ENCODE data around the gene LPA.

The LPA gene

GRCh38 chr6:160513836-160514235, 150.2 kb downstream of the LPA start:
- H3K4me1 Mint-ChIP-seq, result no peaks in the 10 kb centered on the region
- DNase-seq, result no peak
- H3K27me3 Mint-ChIP-seq, result peaks cover 38 to 58% of the 10 kb centered on the region in 2 donors
- H3K36me3 Mint-ChIP-seq, result no peaks in the 10 kb centered on the region
- H3K9me3 Mint-ChIP-seq, result peaks cover 0 to 2% of the 10 kb centered on the region in 2 donors
- ATAC-seq (replicated peaks), result no peak
- H3K4me3 Mint-ChIP-seq, result no peak overlapping the region
- H3K27ac Mint-ChIP-seq, result no peak overlapping the region

- H3K9me3 Mint-ChIP-seq, result peaks cover 0 to 1% of the 10 kb centered on the region in 2 donors
- no peak overlapping the region for H3K27ac Mint-ChIP-seq
- DNase-seq (no peak), ATAC-seq (replicated peaks) (no peak)
- H3K27me3 Mint-ChIP-seq, result peaks cover 36 to 51% of the 10 kb centered on the region in 2 donors
- no peaks in the 10 kb centered on the region for H3K36me3 Mint-ChIP-seq
- H3K4me3 Mint-ChIP-seq, result no peak overlapping the region
- H3K4me1 Mint-ChIP-seq, result no peaks in the 10 kb centered on the region
Observed at GRCh38 chr6:160510976-160511617, 153.0 kb downstream of the LPA start.

- Mint-ChIP-seq H3K4me3 (no peak overlapping the region), H3K27ac (no peak overlapping the region), H3K4me1 (no peaks in the 10 kb centered on the region), H3K36me3 (no peaks in the 10 kb centered on the region), H3K27me3 (peaks cover 38 to 48% of the 10 kb centered on the region in 2 donors), H3K9me3 (no peaks in the 10 kb centered on the region)
- DNase-seq (no peak), ATAC-seq (replicated peaks) (no peak)
Observed at GRCh38 chr6:160510199-160510598, 153.9 kb downstream of the LPA start.

GRCh38 chr6:160509610-160510009, 154.5 kb downstream of the LPA start:
- peaks cover 36 to 42% of the 10 kb centered on the region in 2 donors for H3K27me3 Mint-ChIP-seq
- no peak for ATAC-seq (replicated peaks)
- no peak overlapping the region for H3K27ac Mint-ChIP-seq
- no peaks in the 10 kb centered on the region for H3K4me1 Mint-ChIP-seq
- no peak overlapping the region for H3K4me3 Mint-ChIP-seq
- H3K36me3 Mint-ChIP-seq, result no peaks in the 10 kb centered on the region
- DNase-seq, result no peak
- H3K9me3 Mint-ChIP-seq, result no peaks in the 10 kb centered on the region

GRCh38 chr6:160508599-160508998, 155.5 kb downstream of the LPA start:
- no peaks in the 10 kb centered on the region for H3K36me3 Mint-ChIP-seq
- no peaks in the 10 kb centered on the region for H3K4me1 Mint-ChIP-seq
- DNase-seq (no peak), ATAC-seq (replicated peaks) (no peak)
- no peak overlapping the region for H3K4me3 Mint-ChIP-seq
- peaks cover 4 to 8% of the 10 kb centered on the region in 2 donors for H3K9me3 Mint-ChIP-seq
- no peak overlapping the region for H3K27ac Mint-ChIP-seq
- peaks cover 28 to 32% of the 10 kb centered on the region in 2 donors for H3K27me3 Mint-ChIP-seq

- Mint-ChIP-seq H3K4me1 (no peaks in the 10 kb centered on the region), H3K4me3 (no peak overlapping the region), H3K36me3 (no peaks in the 10 kb centered on the region), H3K27me3 (peaks cover 22 to 28% of the 10 kb centered on the region in 2 donors), H3K27ac (no peak overlapping the region), H3K9me3 (peaks cover 5 to 8% of the 10 kb centered on the region in 2 donors)
- ATAC-seq (replicated peaks) (no peak), DNase-seq (no peak)
Observed at GRCh38 chr6:160507420-160507819, 156.7 kb downstream of the LPA start.

- H3K27ac Mint-ChIP-seq, result no peak overlapping the region
- H3K36me3 Mint-ChIP-seq, result no peaks in the 10 kb centered on the region
- H3K4me3 Mint-ChIP-seq, result no peak overlapping the region
Observed at GRCh38 chr6:160505970-160506369, 158.1 kb downstream of the LPA start.

GRCh38 chr6:160500639-160501038, 163.4 kb downstream of the LPA start:
- H3K27me3 Mint-ChIP-seq, result peaks cover 14 to 15% of the 10 kb centered on the region in 2 donors
- H3K4me3 Mint-ChIP-seq, result no peak overlapping the region
- peaks cover 5 to 8% of the 10 kb centered on the region in 2 donors for H3K9me3 Mint-ChIP-seq
- no peaks in the 10 kb centered on the region for H3K4me1 Mint-ChIP-seq
- H3K27ac Mint-ChIP-seq, result no peak overlapping the region
- no peak for DNase-seq
- H3K36me3 Mint-ChIP-seq, result peaks cover 0 to 2% of the 10 kb centered on the region in 2 donors
- no peak for ATAC-seq (replicated peaks)

More at GRCh38 chr6:160505970-160506369, 158.1 kb downstream of the LPA start:
- Mint-ChIP-seq H3K9me3 (peaks cover 5 to 8% of the 10 kb centered on the region in 2 donors), H3K4me1 (no peaks in the 10 kb centered on the region), H3K27me3 (peaks cover 22 to 28% of the 10 kb centered on the region in 2 donors)
- no peak for DNase-seq
- no peak for ATAC-seq (replicated peaks)

GRCh38 chr6:160494576-160494975, 169.5 kb downstream of the LPA start:
- peaks cover 0 to 2% of the 10 kb centered on the region in 2 donors for H3K36me3 Mint-ChIP-seq
- no peaks in the 10 kb centered on the region for H3K9me3 Mint-ChIP-seq
- H3K4me1 Mint-ChIP-seq, result no peaks in the 10 kb centered on the region
- DNase-seq, result no peak
- no peak for ATAC-seq (replicated peaks)
- H3K4me3 Mint-ChIP-seq, result no peak overlapping the region
- H3K27me3 Mint-ChIP-seq, result peaks cover 13 to 15% of the 10 kb centered on the region in 2 donors
- H3K27ac Mint-ChIP-seq, result no peak overlapping the region

- ATAC-seq (replicated peaks), result no peak
- no peaks in the 10 kb centered on the region for H3K9me3 Mint-ChIP-seq
- H3K36me3 Mint-ChIP-seq, result no peaks in the 10 kb centered on the region
- DNase-seq, result no peak
- no peak overlapping the region for H3K4me3 Mint-ChIP-seq
- no peaks in the 10 kb centered on the region for H3K4me1 Mint-ChIP-seq
- H3K27ac Mint-ChIP-seq, result no peak overlapping the region
- peaks cover 5 to 7% of the 10 kb centered on the region in 2 donors for H3K27me3 Mint-ChIP-seq
Observed at GRCh38 chr6:160489091-160489490, 175.0 kb downstream of the LPA start.

GRCh38 chr6:160487116-160487515, 177.0 kb downstream of the LPA start:
- H3K36me3 Mint-ChIP-seq, result peaks cover 4 to 5% of the 10 kb centered on the region in 2 donors
- ATAC-seq (replicated peaks), result no peak
- H3K27ac Mint-ChIP-seq, result no peak overlapping the region

More at GRCh38 chr6:160487116-160487515, 177.0 kb downstream of the LPA start:
- Mint-ChIP-seq H3K27me3 (peaks cover 5 to 13% of the 10 kb centered on the region in 2 donors), H3K4me3 (no peak overlapping the region), H3K9me3 (no peaks in the 10 kb centered on the region), H3K4me1 (no peaks in the 10 kb centered on the region)
- no peak for DNase-seq

All from stimulated activated naive B cell treated with anti-CD40 and anti-IgM and Interleukin-4, amounts not matched to agents 10 μg/mL and 1 μg/mL and 100 μg/mL, for 72 hours (primary cell).